Astrocyte of the spinal cord (primary cell): ENCODE measurements around the gene MIA2.

ENCODE experiments used
- DNase-seq: peaks from one replicate; pipeline ENCODE4 v3.0.0; 2011; ENCODE audit warnings: low read depth, low spot score
- H3K4me3 ChIP-seq: 2 replicates; pipeline ENCODE4 v1.5.1; 2011; ENCODE audit warnings: low read depth, mild to moderate bottlenecking, low read length, moderate library complexity
- in situ Hi-C: cut with HindIII; loops from 2 replicates; pipeline ENCODE4 v1.10.0; 2017; ENCODE audit warnings: low sequenced_read_pairs
- TF ChIP-seq, protein P1 (sequence below): IDR thresholded peaks from 2 replicates; pipeline ENCODE4 v1.5.1; 2012; ENCODE audit warnings: low read depth, mild to moderate bottlenecking, low read length, inconsistent platforms

MIA2 gene

DNA sequence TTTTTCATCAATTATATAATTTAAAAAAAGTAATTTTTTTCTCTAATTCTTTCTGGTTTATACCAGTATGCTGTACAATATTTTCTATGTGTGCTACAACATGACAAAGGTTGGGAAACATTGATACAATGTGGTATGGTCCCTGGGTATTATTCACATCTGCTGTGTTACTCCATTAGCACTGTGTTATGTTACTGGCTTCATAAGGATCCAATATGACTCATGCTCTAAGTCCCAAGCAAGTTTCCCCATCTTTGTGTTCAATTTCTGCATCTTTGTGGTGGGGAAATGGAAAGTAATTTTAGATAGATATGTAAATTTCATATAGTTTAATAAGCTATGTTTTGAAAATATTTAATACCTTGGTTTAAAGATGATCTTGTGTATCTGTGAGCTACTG, 162.7 kb downstream of the MIA2 start:
- no peak overlapping the region for H3K4me3 ChIP-seq
- DNase-seq: peak; percentile 12
- TF ChIP-seq, protein P1, sequence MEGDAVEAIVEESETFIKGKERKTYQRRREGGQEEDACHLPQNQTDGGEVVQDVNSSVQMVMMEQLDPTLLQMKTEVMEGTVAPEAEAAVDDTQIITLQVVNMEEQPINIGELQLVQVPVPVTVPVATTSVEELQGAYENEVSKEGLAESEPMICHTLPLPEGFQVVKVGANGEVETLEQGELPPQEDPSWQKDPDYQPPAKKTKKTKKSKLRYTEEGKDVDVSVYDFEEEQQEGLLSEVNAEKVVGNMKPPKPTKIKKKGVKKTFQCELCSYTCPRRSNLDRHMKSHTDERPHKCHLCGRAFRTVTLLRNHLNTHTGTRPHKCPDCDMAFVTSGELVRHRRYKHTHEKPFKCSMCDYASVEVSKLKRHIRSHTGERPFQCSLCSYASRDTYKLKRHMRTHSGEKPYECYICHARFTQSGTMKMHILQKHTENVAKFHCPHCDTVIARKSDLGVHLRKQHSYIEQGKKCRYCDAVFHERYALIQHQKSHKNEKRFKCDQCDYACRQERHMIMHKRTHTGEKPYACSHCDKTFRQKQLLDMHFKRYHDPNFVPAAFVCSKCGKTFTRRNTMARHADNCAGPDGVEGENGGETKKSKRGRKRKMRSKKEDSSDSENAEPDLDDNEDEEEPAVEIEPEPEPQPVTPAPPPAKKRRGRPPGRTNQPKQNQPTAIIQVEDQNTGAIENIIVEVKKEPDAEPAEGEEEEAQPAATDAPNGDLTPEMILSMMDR: no peak
- in situ Hi-C loops: no loop called here

DNA sequence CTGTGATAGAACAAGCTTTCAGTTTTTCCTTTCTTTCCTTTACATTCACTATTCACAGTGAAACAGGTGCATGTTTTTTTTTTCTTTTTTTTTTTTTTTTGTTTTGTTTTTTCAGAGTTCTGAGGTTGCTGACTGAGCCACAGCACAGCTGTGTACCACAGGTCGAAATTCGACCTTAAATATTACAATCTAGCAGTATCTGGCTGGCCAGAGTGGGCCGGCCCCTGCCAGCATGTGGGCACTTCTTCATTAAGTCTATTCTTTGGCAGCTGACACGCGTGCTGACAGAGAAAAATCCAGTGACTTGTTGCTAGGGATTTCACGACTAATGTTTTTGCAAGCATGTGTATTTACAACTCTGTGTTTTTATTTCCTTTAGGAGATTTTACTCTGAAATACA, 164.7 kb downstream of the MIA2 start:
- H3K4me3 ChIP-seq: no peak overlapping the region
- in situ Hi-C loops: no loop called here
- DNase-seq: no peak
- TF ChIP-seq, protein P1: no peak

DNA sequence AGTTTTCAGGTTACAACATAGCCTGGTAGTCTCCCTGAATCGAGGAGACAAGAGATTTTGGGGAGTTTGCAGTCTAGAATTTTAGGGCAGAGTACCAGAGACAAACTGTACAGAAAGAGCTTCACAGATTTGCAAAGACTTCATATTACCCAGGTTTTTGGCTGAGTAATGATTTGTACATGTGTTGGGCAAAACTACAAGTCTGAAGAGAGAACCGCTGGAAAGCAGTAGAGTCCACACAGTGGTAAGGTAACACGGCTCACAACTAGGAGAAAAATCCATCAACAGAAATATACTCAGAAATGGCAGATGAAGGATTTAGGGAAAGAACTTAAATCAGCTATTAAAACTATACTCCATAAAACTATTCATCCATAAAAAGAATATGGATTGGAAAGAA, 172.8 kb downstream of the MIA2 start:
- H3K4me3 ChIP-seq: no peak overlapping the region
- no peak for DNase-seq
- in situ Hi-C loops: no loop called here
- TF ChIP-seq, protein P1: no peak

DNA sequence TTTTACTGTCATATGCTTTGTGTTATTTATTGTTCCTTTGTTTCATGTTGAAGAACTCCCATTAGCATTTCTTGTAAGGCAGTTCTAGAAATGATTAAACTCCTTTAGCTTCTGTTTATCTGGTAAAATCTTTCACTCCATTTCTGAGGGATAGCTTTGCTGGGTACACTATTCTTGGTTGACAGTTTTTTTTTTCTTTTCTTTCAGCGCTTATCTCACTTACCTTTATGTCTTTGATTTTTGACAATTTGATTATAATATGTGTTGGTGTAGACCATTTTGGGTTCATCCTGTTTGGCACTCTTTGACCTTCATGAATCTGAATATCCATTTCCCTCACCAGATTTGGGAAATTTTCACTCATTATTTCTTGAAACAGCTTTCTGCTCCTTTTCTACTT, 182.4 kb downstream of the MIA2 start:
- in situ Hi-C loops: no loop called here
- no peak for DNase-seq
- TF ChIP-seq, protein P1: no peak
- H3K4me3 ChIP-seq: no peak overlapping the region

DNA sequence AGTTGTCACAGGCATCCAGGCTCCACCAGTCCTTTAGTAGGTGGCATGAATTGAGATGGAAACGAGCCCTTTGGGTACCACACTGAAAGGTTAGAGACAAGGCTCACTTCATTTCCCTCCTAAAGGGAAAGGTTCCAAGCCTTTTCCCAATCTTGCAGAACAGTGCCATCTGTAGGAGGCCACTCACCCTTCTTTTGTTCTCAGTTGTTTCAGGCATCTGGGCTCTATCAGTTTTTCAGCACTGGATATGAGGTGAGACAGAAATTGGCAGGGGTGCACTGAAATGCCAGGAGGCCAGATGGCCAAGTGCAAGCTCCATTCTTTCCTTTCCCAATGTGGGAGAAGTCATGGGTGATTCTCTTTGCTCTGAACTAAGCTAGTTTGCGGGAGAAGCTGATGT, 183.3 kb downstream of the MIA2 start:
- H3K4me3 ChIP-seq: no peak overlapping the region
- TF ChIP-seq, protein P1: peak; percentile 29
- no peak for DNase-seq
- in situ Hi-C loops: no loop called here

DNA sequence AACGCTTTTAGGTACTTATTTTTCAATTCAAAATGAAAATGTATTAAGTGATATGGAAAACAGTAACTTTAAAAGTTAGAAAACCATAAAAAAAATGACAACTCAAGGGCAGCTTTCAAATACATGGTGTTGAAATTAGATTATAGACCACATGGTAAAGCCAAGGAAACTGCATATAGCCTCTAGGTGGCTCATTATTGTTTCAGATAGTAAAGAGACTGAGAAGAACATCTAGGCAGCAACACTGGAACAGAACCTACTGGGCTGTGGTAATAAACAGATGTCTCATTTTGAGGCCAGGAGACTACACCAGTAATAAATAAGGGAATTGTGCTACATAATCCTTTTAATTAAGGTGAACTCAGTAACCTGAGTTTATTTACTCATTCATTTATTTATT, 185.6 kb downstream of the MIA2 start:
- DNase-seq: no peak
- in situ Hi-C loops: no loop called here
- TF ChIP-seq, protein P1: no peak
- no peak overlapping the region for H3K4me3 ChIP-seq

DNA sequence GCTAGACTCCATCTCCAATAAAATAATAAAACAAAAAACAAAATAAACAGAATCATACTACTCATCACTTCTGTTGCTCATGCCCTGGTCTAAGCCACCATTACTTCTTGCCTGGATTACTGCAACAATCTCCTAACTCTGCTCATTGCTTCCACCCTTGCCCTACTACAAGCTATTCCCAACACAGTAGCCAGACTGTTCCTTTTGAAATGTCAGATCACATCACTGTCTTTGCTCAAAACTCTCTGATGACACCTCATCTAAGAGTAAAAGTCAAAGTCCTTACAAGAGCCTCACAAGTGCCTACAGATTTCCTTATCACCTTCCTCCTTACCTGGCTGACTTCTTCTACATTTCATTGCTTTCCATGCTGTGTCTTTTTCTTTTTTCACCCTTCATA, 188.5 kb downstream of the MIA2 start:
- no peak overlapping the region for H3K4me3 ChIP-seq
- in situ Hi-C loops: no loop called here
- TF ChIP-seq, protein P1: no peak
- DNase-seq: no peak
